Epithelial cell of esophagus (primary cell): ENCODE data around the gene KMT5C.

Source experiments
- DNase-seq: peaks from one replicate; pipeline ENCODE4 v3.0.0; 2010; ENCODE audit warnings: low read depth
- H3K4me3 ChIP-seq: 2 replicates; pipeline ENCODE4 v1.5.1; 2011; ENCODE audit warnings: mild to moderate bottlenecking, low read length, control low read depth
- TF ChIP-seq, protein P1 (sequence below): IDR thresholded peaks from 2 replicates; pipeline ENCODE4 v1.5.1; 2011; ENCODE audit warnings: low read depth, mild to moderate bottlenecking, low read length, control low read depth, inconsistent platforms; ENCODE audit not compliant: insufficient read depth; ENCODE audit errors: missing control alignments

The KMT5C gene

DNA sequence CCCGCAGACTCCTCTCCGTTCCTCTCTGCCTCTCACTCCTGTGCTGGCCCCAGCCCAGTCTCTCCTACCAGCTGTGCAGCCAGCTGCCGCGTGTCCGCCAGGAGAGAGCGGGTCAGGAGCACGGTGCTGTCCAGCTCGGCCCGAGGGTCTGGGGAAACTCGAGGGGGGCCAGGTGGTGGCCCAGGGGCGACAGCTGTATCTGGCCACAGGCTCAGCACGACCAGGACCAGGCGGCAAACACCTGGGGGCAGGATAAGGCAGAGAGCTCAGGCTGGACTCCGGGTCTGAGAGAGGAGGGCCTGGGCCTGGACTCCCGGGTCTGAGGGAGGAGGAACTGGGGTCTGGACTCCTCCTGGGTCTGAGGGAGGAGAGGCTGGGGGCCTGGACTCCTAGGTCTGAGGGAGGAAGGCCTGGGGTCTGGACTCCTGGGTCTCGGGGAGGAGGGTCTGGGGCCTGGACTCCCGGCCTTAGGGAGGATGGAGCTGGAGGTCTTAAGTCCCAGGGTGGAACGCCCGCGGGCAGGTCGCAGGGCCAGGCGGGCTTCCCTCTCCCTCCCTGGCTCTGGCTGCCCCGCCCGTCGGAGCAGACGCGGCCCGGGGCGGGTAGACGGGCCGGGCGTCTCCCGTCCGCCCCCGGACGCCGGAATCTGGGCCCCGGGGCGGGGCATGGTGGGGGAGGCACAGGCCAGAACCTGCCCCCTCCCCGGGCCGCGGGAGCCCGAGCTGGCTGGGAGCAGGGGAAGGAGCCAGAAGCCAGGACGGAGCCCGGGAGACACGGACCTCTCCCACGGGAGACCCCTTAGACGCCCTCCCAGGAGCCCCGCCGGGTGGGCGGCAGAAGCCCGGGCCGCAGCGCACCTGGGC is 29.3 kb downstream of the KMT5C start:
- H3K4me3 ChIP-seq = peak overlapping the region; percentile 19
- TF ChIP-seq, protein P1, sequence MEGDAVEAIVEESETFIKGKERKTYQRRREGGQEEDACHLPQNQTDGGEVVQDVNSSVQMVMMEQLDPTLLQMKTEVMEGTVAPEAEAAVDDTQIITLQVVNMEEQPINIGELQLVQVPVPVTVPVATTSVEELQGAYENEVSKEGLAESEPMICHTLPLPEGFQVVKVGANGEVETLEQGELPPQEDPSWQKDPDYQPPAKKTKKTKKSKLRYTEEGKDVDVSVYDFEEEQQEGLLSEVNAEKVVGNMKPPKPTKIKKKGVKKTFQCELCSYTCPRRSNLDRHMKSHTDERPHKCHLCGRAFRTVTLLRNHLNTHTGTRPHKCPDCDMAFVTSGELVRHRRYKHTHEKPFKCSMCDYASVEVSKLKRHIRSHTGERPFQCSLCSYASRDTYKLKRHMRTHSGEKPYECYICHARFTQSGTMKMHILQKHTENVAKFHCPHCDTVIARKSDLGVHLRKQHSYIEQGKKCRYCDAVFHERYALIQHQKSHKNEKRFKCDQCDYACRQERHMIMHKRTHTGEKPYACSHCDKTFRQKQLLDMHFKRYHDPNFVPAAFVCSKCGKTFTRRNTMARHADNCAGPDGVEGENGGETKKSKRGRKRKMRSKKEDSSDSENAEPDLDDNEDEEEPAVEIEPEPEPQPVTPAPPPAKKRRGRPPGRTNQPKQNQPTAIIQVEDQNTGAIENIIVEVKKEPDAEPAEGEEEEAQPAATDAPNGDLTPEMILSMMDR = no peak
- peak; percentile 75 for DNase-seq

DNA sequence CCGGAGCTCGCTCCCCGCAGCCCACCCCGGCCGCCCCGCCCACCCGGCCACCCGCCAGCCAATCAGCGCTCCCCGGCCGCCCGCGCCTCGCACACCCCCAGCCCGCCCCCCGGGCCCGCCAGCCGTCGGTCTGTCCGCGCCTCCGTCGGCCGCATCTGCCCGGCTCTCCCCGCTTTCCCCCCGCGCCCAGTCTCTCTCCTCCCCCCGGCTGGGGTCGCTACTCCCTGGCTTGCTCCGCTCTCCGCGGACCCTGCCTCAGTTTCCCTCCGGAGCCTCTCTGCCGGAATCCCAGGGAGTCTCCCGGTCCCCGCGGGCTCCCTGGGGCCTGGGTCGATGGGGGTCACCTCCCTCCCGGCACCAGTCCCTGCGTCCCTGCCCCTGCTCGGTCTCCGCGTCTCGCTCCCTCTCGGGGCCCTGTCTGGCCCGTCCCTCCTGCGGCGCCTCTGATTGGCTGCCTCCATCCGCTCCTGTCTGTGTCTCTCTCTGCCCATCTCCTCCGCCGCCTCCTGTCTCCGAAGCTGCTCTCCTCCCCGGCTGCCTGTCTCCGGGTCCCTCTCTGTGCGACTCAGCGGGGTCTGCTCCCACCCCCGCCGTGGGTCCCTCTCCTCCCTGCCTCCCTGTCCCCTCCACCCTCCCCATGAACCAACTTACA is 30.1 kb downstream of the KMT5C start:
- TF ChIP-seq, protein P1 = no peak
- peak overlapping the region; percentile 44 for H3K4me3 ChIP-seq
- peak; percentile 79 for DNase-seq

DNA sequence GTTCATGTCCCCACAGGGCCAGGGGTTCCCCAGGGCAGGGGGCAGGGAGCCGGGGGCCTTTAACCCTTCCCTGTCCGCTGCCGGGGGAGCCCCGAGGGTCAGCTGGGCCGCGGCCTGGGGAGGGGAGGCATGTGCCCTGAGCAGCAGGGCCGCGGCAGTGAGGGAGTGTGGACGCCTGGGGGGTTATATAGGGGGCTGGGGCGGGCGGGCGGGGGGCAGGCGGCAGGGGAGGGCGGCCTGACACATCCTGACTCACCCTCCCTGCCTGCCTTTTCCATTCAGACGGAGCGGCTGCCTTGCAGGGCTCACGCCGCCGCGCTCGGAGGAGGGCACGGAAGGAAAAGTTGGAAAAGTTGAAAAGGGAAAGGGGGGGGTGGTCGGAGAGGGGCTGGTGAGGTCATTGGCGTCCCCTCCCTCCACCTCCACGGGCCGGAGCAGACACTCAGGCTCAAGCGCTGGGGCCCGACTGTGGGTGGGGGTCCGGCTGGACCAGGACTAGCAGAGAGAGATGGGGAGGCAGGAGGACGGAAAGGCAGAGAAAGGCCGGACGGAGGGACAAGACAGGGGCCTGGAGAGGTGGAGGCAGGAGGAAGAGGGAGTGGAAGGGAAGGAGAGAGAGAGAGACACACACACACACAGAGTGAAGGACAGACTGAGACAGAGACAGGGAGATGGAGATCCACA is 30.8 kb downstream of the KMT5C start, which contains the start of gene IL11:
IL11 (minus strand) TSS at position 159 of the 684 bp plus-strand sequence; CDS start at position 6, 153 bp downstream.
- DNase-seq = peak; percentile 74

DNA sequence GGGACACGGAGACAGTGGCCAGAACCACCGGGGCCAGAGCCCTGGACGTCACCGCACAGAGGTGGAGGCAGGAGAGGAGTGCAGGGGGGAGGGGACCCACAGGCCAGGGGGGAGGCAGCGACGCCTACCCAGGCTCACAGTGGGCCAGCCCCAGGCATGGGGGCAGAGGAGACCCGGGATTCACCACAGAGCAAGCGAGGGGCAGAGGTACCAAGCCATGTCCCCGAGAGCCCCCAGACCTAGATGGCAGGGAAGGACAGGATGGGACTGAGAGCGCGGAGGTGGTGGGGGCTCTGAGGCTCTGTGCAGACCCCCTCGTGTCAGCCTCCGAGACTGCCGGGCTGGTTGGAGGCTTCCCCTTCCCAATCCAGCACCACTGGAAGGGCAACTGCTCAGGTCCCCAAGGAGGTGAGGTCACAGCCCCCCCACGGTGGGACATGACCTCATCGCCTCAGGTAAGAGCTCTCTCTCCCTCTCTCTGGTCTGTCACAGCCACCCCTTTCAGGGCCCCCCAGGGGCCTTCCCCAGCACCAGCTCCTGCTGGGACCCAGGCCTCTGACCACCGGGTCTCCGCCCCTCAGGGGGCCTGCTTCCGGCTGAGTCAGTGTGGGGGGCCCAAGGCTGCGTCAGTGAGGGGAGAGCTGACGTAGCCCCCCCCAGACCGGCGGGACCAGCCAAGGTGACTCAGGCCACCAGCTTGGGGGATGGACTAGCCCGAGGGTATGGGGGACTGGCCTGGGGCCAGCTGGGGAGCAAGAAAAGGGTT is 32.8 kb downstream of the KMT5C start:
- DNase-seq = no peak
- TF ChIP-seq, protein P1 = no peak
- no peak overlapping the region for H3K4me3 ChIP-seq

More for the DNA sequence above, 30.8 kb downstream of the KMT5C start, which contains the start of gene IL11:
- TF ChIP-seq, protein P1 = no peak
- H3K4me3 ChIP-seq = peak within 1 kb of the TSS; percentile 44

DNA sequence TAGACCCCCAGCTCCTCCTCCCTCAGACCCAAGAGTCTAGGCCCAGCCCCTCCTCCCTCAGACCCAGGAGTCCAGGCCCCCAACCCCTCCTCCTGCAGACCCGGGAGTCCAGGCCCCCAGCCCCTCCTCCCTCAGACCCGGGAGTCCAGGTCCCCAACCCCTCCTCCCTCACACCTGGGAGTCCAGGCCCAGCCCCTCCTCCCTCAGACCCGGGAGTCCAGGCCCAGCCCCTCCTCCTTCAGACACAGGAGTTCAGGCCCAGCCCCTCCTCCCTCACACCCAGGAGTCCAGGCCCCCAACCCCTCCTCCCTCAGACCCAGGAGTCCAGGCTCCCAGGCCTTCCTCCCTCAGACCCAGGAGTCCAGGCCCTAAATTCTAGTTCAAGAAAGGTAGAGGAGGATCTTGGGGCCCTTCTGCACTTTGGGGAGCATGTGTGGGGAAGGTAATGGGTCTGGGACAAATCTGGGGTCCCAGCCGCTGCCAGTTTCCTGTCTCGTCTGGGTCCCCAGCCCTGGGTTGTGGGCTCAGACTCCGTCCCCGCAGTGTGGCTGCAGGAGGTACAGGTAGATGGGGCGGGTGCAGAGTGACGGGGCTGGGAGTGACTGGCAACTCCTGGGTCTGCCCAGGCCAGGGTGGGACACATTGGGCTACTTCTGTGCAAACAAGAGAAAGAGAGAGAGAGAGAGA is 33.8 kb downstream of the KMT5C start:
- TF ChIP-seq, protein P1 = no peak
- DNase-seq = no peak
- no peak overlapping the region for H3K4me3 ChIP-seq
